NOMO-1 (cell line): ENCODE results near the gene BPIFB6.

Experiments
- DNase-seq, 2 experiments: peaks; one replicate each; lab custom pipeline; 2025; ENCODE audit not compliant: unreplicated experiment in 2 of 2; lab: John Stamatoyannopoulos, UW

BPIFB6 gene

GRCh38 chr20:33000802-33001466 lies 30.5 kb upstream of the BPIFB6 start:
- no peak for DNase-seq

GRCh38 chr20:33002087-33002808 lies 29.2 kb upstream of the BPIFB6 start:
- DNase-seq = no peak

- DNase-seq = no peak
These were observed 27.2 kb upstream of the BPIFB6 start, which contains the start of gene SUN5 for GRCh38 chr20:33004141-33004751. SUN5 (minus strand) TSS chr20:33004433; CDS start chr20:33004340, 93 bp downstream.

- no peak for DNase-seq
These were observed 26.3 kb upstream of the BPIFB6 start for GRCh38 chr20:33005132-33005566.

- DNase-seq = no peak
These were observed 25.3 kb upstream of the BPIFB6 start for GRCh38 chr20:33005908-33006775.

- DNase-seq = no peak
These were observed 24.6 kb upstream of the BPIFB6 start for GRCh38 chr20:33006776-33007375.

GRCh38 chr20:33007376-33008335 lies 23.8 kb upstream of the BPIFB6 start, which contains the start of gene BPIFB2:
BPIFB2 (plus strand) TSS chr20:33007704; CDS start chr20:33008575, 871 bp downstream.
- DNase-seq = no peak

- no peak for DNase-seq
These were observed 22.9 kb upstream of the BPIFB6 start for GRCh38 chr20:33008336-33009213.

GRCh38 chr20:33009214-33010132 lies 22.0 kb upstream of the BPIFB6 start:
- no peak for DNase-seq

- no peak for DNase-seq
These were observed 21.3 kb upstream of the BPIFB6 start for GRCh38 chr20:33010133-33010504.

GRCh38 chr20:33010674-33011449 lies 20.6 kb upstream of the BPIFB6 start:
- DNase-seq = no peak

GRCh38 chr20:33012327-33013189 lies 18.9 kb upstream of the BPIFB6 start:
- no peak for DNase-seq

- DNase-seq = no peak
These were observed 17.6 kb upstream of the BPIFB6 start for GRCh38 chr20:33013701-33014326.

GRCh38 chr20:33014336-33015113 lies 16.9 kb upstream of the BPIFB6 start:
- DNase-seq = no peak
